Adrenal gland (tissue), 12 donors: ENCODE data around the gene APEX2. TPM values are rescaled to one million over a fixed set of nuclear protein-coding genes. Genes with fewer than 3 reads are reported as not detected.
"Not testable (repeated sequence)": the region's sequence is repeated elsewhere in the genome, so short reads cannot be mapped to it uniquely, and the experiment has no call there.

Source experiments
- DNase-seq, 7 donors: peaks; one replicate each; pipeline ENCODE4 v3.0.0-alpha.2; 2019 to 2020
- H3K27ac ChIP-seq, 5 donors: fragments of 200-600 bp; sonication (generic) in 4 of 5; 1 replicate in 3 of 5; 2 replicates in 2 of 5; pipeline versions ENCODE4 v1.5.1 to v1.8.0; 2016 to 2020; ENCODE audit warnings: mild to moderate bottlenecking in 1 of 5
- H3K27me3 ChIP-seq: fragments of 200-600 bp; 2 replicates; pipeline ENCODE4 v1.8.0; 2021
- H3K36me3 ChIP-seq, 2 donors: fragments of 200-600 bp; replicated peaks in 1 of 2; 1 replicate in 1 of 2; 2 replicates in 1 of 2; pipeline versions ENCODE4 v1.5.1 to v1.8.0; 2018 to 2022
- H3K4me1 ChIP-seq, 2 donors: fragments of 200-600 bp; replicated peaks in 1 of 2; 1 replicate in 1 of 2; 2 replicates in 1 of 2; pipeline versions ENCODE4 v1.5.1 to v1.8.0; 2018 to 2021
- H3K4me3 ChIP-seq, 4 donors: fragments of 200-600 bp; sonication (generic) in 3 of 4; one replicate each; pipeline ENCODE4 v1.5.1; 2016 to 2018
- H3K9me3 ChIP-seq, 3 donors: fragments of 200-600 bp; sonication (generic) in 1 of 3; replicated peaks in 1 of 3; 1 replicate in 2 of 3; 2 replicates in 1 of 3; pipeline versions ENCODE4 v1.5.1 to v1.8.0; 2016 to 2021
- CTCF ChIP-seq, 6 experiments: fragments of 450-650 bp in 4 of 6; fragments of 200-600 bp in 2 of 6; sonication (generic) in 1 of 6; IDR thresholded peaks; 1 replicate in 5 of 6; 2 replicates in 1 of 6; pipeline versions ENCODE4 v1.5.1 to v1.8.0; 2016 to 2021; ENCODE audit warnings: antibody characterized with exemption in 6 of 6, mild to moderate bottlenecking in 2 of 6, moderate library complexity in 1 of 6
- POLR2A ChIP-seq, 2 donors: fragments of 450-650 bp; IDR thresholded peaks; one replicate each; pipeline ENCODE4 v1.6.1; 2017; ENCODE audit warnings: antibody characterized with exemption in 2 of 2, mild to moderate bottlenecking in 2 of 2, moderate library complexity in 1 of 2
- WGBS, 4 donors: extraction: QIAGEN DNeasy Blood & Tissue Kit in 2 of 4; methylation state at CpG; one replicate each; pipeline versions ENCODE4 v1.1.5 to v1.1.7; 2013 to 2017; 5-methylcytosine and 5-hydroxymethylcytosine counted together
- intact Hi-C, 2 donors: fragments of 100-400 bp; cut with DNase I; formaldehyde crosslinking; loops; one replicate each; pipeline versions ENCODE4 v1.14.1 to v1.15.0; 2022 to 2023
- polyA plus RNA-seq, 3 donors: library from polyadenylated mRNA; stranded (reverse); fragments of 200-250 nt in 2 of 3; fragments of 350-450 nt in 1 of 3; fragmentation: Illumina TruSeq in 1 of 3; extraction: RNeasy Lipid Tissue Mini Kit (QIAGEN cat#74804) in 1 of 3; gene quantifications; one replicate each; pipeline ENCODE4 v1.2.3, GENCODE V29; 2013 to 2014
- total RNA-seq, 9 donors: library from RNA; depleted of rRNA in 4 of 9; stranded (reverse); fragments of >200 nt in 4 of 9; fragments of 120-200 nt in 1 of 9; fragmentation: NEBNext Ultra II Directional in 1 of 9; extraction: Animal tissue kit (Norgen Biotek cat#: 25700) in 1 of 9; gene quantifications; one replicate each; pipeline versions ENCODE4 v1.1.0 to v1.2.4, GENCODE V29; 2013 to 2023
- donor health status: healthy with polysubstance abuse.
- donor health status: Bipolar disorder and iron deficiency.
- donor health status: DM: yes; HTN: yes; CAD: no.
- donor health status: DM: no; HTN: no; CAD: no.
- donor health status: DM: no; HTN: no; CAD: no.
- donor health status: DM: yes; HTN: yes; CAD: no.

The APEX2 gene
- total and polyA plus RNA-seq, 12 donors = 6.3 to 16.8 (median 13.9) TPM

GRCh38 chrX:54980334-54980733 lies 19.8 kb upstream of the APEX2 start:
- intact Hi-C loops = no loop called here
- WGBS, 4 donors = 62 to 84% (median 74%) methylated on average over 6 of the region's 6 CpGs
- Histone ChIP-seq H3K4me3 (no peak overlapping the region), H3K4me1 (no peaks in the 10 kb centered on the region), H3K36me3 (no peaks in the 10 kb centered on the region), H3K27me3 (peaks cover 2% of the 10 kb centered on the region), H3K9me3 (no peaks in the 10 kb centered on the region), H3K27ac (no peak overlapping the region)
- TF ChIP-seq POLR2A (IDR thresholded peaks at IDR 0.05) = no peak
- no peak for TF ChIP-seq CTCF (IDR thresholded peaks at IDR 0.05)
- no peak for DNase-seq

GRCh38 chrX:54983306-54983705 lies 16.9 kb upstream of the APEX2 start:
- H3K27me3 ChIP-seq, H3K36me3 ChIP-seq, DNase-seq, H3K9me3 ChIP-seq, H3K4me1 ChIP-seq, H3K27ac ChIP-seq, H3K4me3 ChIP-seq, intact Hi-C loops: not testable (repeated sequence)
- WGBS, 4 donors = 85 to 93% (median 89%) methylated on average over 2 of the region's 2 CpGs

- intact Hi-C loops = no loop called here
- Histone ChIP-seq H3K27me3 (peaks cover 11% of the 10 kb centered on the region), H3K4me1 (no peaks in the 10 kb centered on the region), H3K36me3 (no peaks in the 10 kb centered on the region), H3K9me3 (no peaks in the 10 kb centered on the region), H3K4me3 (no peak overlapping the region), H3K27ac (no peak overlapping the region)
- no peak for TF ChIP-seq CTCF (IDR thresholded peaks at IDR 0.05)
- TF ChIP-seq POLR2A (IDR thresholded peaks at IDR 0.05) = no peak
- no peak for DNase-seq
- 77 to 100% (median 87%) methylated on average over 2 of the region's 2 CpGs for WGBS, 4 donors
Measured at GRCh38 chrX:54991706-54992105, 8.5 kb upstream of the APEX2 start.

- intact Hi-C loops = no loop called here
- no peak overlapping the region for H3K27ac ChIP-seq
- no peak for DNase-seq
- no peaks in the 10 kb centered on the region for H3K36me3 ChIP-seq
- 82 to 100% (median 94%) methylated on average over 1 of the region's 1 CpG for WGBS, 4 donors
- TF ChIP-seq POLR2A (IDR thresholded peaks at IDR 0.05) = no peak
- no peak for TF ChIP-seq CTCF (IDR thresholded peaks at IDR 0.05)
- peaks cover 11% of the 10 kb centered on the region for H3K27me3 ChIP-seq
- H3K9me3 ChIP-seq = no peaks in the 10 kb centered on the region
- no peak overlapping the region for H3K4me3 ChIP-seq
- H3K4me1 ChIP-seq = no peaks in the 10 kb centered on the region
Measured at GRCh38 chrX:54992911-54993622, 7.1 kb upstream of the APEX2 start.

GRCh38 chrX:54994099-54994498 lies 6.1 kb upstream of the APEX2 start, which contains the start of gene PFKFB1:
PFKFB1 (minus strand) TSS chrX:54994188; CDS start chrX:54994007, 181 bp downstream.
- Histone ChIP-seq H3K4me3 (no peak within 1 kb of the TSS), H3K27me3 (peaks cover 11% of the 10 kb centered on the region), H3K9me3 (no peaks in the 10 kb centered on the region), H3K4me1 (no peaks in the 10 kb centered on the region), H3K36me3 (no peaks in the 10 kb centered on the region), H3K27ac (no peak within 1 kb of the TSS)
- intact Hi-C loops = no loop called here
- whole genome bisulfite sequencing, 4 donors = 82 to 100% (median 88%) methylated on average over 2 of the region's 2 CpGs
- TF ChIP-seq CTCF (IDR thresholded peaks at IDR 0.05) = no peak
- TF ChIP-seq POLR2A (IDR thresholded peaks at IDR 0.05) = no peak
- no peak for DNase-seq
